HEK293 (cell line): ENCODE results near the gene SLC7A6.
A peak's percentile ranks its signal among the peaks of the same experiment; 100 is the strongest.

Source experiments
- CTCF ChIA-PET: fragments of 350-600 bp; formaldehyde crosslinking; extraction: SDS; loops from one replicate; lab custom pipeline; 2021; ENCODE audit warnings: antibody characterized with exemption; lab: Yijun Ruan, JAX
- POLR2A ChIA-PET: fragments of 300-600 bp; formaldehyde crosslinking; extraction: SDS; loops from one replicate; lab custom pipeline; 2020; ENCODE audit warnings: antibody characterized with exemption, inconsistent platforms; lab: Yijun Ruan, JAX
- H3K27ac ChIP-seq: fragments of 200-500 bp; sonication (Bioruptor generic); 2 replicates; pipeline ENCODE4 v1.5.1; 2014; ENCODE audit warnings: low read depth, low read length, control low read depth, inconsistent platforms; ENCODE audit errors: extremely low read depth
- H3K36me3 ChIP-seq, 2 experiments: fragments of 200-500 bp in 1 of 2; sonication (Bioruptor generic) in 1 of 2; 1 replicate in 1 of 2; 2 replicates in 1 of 2; pipeline ENCODE4 v1.5.1; 2014 to 2017; ENCODE audit warnings: inconsistent platforms in 2 of 2, low read length in 2 of 2; ENCODE audit not compliant: control insufficient read depth in 2 of 2, insufficient read depth in 1 of 2
- H3K4me1 ChIP-seq: fragments of 200-500 bp; sonication (Bioruptor generic); 2 replicates; pipeline ENCODE4 v1.5.1; 2014; ENCODE audit warnings: mild to moderate bottlenecking, low read length, inconsistent platforms; ENCODE audit not compliant: control insufficient read depth, insufficient read depth
- H3K4me3 ChIP-seq: 2 replicates; pipeline ENCODE4 v1.5.1; 2011; ENCODE audit warnings: low read depth, mild to moderate bottlenecking, control low read depth, low read length, moderate library complexity
- H3K9me3 ChIP-seq: fragments of 200-500 bp; sonication (Bioruptor generic); 2 replicates; pipeline ENCODE4 v1.5.1; 2014; ENCODE audit warnings: low read depth, low read length, inconsistent platforms; ENCODE audit not compliant: control insufficient read depth, insufficient read depth
- BCL11A ChIP-seq: fragments of 450-650 bp; formaldehyde crosslinking; IDR thresholded peaks from 2 replicates; pipeline ENCODE4 v1.5.1; 2016; ENCODE audit warnings: low read depth, missing biosample characterization, missing genetic modification characterization
- MZF1 ChIP-seq: fragments of 450-650 bp; formaldehyde crosslinking; IDR thresholded peaks from 2 replicates; pipeline ENCODE4 v1.5.1; 2017; ENCODE audit warnings: missing biosample characterization, missing genetic modification characterization, borderline replicate concordance
- OVOL3 ChIP-seq: fragments of 450-650 bp; formaldehyde crosslinking; IDR thresholded peaks from 2 replicates; pipeline ENCODE4 v1.5.1; 2016; ENCODE audit warnings: missing biosample characterization, missing genetic modification characterization
- RBAK ChIP-seq: fragments of 450-650 bp; formaldehyde crosslinking; IDR thresholded peaks from 2 replicates; pipeline ENCODE4 v1.5.1; 2016; ENCODE audit warnings: missing biosample characterization, missing genetic modification characterization
- SCRT1 ChIP-seq: fragments of 450-650 bp; formaldehyde crosslinking; IDR thresholded peaks from 2 replicates; pipeline ENCODE4 v1.5.1; 2016; ENCODE audit warnings: missing biosample characterization, missing genetic modification characterization, borderline replicate concordance
- SCRT2 ChIP-seq: fragments of 450-650 bp; formaldehyde crosslinking; IDR thresholded peaks from 2 replicates; pipeline ENCODE4 v1.5.1; 2016; ENCODE audit warnings: missing biosample characterization, missing genetic modification characterization
- ZNF10 ChIP-seq: fragments of 450-650 bp; formaldehyde crosslinking; IDR thresholded peaks from 2 replicates; pipeline ENCODE4 v1.5.1; 2017; ENCODE audit warnings: missing biosample characterization, missing genetic modification characterization
- ZNF112 ChIP-seq: fragments of 450-650 bp; formaldehyde crosslinking; IDR thresholded peaks from 2 replicates; pipeline ENCODE4 v1.5.0; 2017; ENCODE audit warnings: missing biosample characterization, missing genetic modification characterization
- ZNF16 ChIP-seq: fragments of 450-650 bp; formaldehyde crosslinking; IDR thresholded peaks from 2 replicates; pipeline ENCODE4 v1.5.1; 2016; ENCODE audit warnings: low read depth, missing biosample characterization, missing genetic modification characterization
- ZNF169 ChIP-seq: fragments of 450-650 bp; formaldehyde crosslinking; IDR thresholded peaks from 2 replicates; pipeline ENCODE4 v1.5.1; 2016; ENCODE audit warnings: missing biosample characterization, missing genetic modification characterization
- ZNF174 ChIP-seq: fragments of 450-650 bp; formaldehyde crosslinking; IDR thresholded peaks from 2 replicates; pipeline ENCODE4 v1.5.0; 2017; ENCODE audit warnings: missing biosample characterization, mild to moderate bottlenecking, missing genetic modification characterization
- ZNF274 ChIP-seq, 2 experiments: fragments of 200-500 bp in 1 of 2; fragments of 450-650 bp in 1 of 2; sonication (Bioruptor generic) in 1 of 2; formaldehyde crosslinking in 1 of 2; IDR thresholded peaks; 2 replicates each; pipeline versions ENCODE4 v1.5.1 to v1.6.1; 2014 to 2016; ENCODE audit warnings: borderline replicate concordance in 1 of 2, inconsistent platforms in 1 of 2, low read length in 1 of 2, missing biosample characterization in 1 of 2, missing genetic modification characterization in 1 of 2
- ZNF292 ChIP-seq: fragments of 450-650 bp; formaldehyde crosslinking; IDR thresholded peaks from 2 replicates; pipeline ENCODE4 v1.5.1; 2016; ENCODE audit warnings: low read depth, missing biosample characterization, missing genetic modification characterization, borderline replicate concordance
- ZNF302 ChIP-seq: fragments of 450-650 bp; formaldehyde crosslinking; IDR thresholded peaks from 2 replicates; pipeline ENCODE4 v1.5.1; 2016; ENCODE audit warnings: missing biosample characterization, missing genetic modification characterization, low read depth
- ZNF335 ChIP-seq: fragments of 450-650 bp; formaldehyde crosslinking; conservative IDR thresholded peaks from 2 replicates; pipeline ENCODE4 v1.5.1; 2016; ENCODE audit warnings: missing biosample characterization, missing genetic modification characterization
- ZNF404 ChIP-seq: fragments of 450-650 bp; formaldehyde crosslinking; IDR thresholded peaks from 2 replicates; pipeline ENCODE4 v1.5.1; 2017; ENCODE audit warnings: missing biosample characterization, missing genetic modification characterization
- ZNF433 ChIP-seq: fragments of 450-650 bp; formaldehyde crosslinking; IDR thresholded peaks from 2 replicates; pipeline ENCODE4 v1.5.1; 2016; ENCODE audit warnings: missing biosample characterization, missing genetic modification characterization, low read depth
- ZNF473 ChIP-seq: fragments of 450-650 bp; formaldehyde crosslinking; IDR thresholded peaks from 2 replicates; pipeline ENCODE4 v1.5.1; 2017; ENCODE audit warnings: missing biosample characterization, missing genetic modification characterization
- ZNF514 ChIP-seq: fragments of 450-650 bp; formaldehyde crosslinking; IDR thresholded peaks from 2 replicates; pipeline ENCODE4 v1.5.1; 2016; ENCODE audit warnings: missing biosample characterization, missing genetic modification characterization
- ZNF521 ChIP-seq: fragments of 450-650 bp; formaldehyde crosslinking; IDR thresholded peaks from 2 replicates; pipeline ENCODE4 v1.5.1; 2017; ENCODE audit warnings: missing biosample characterization, mild to moderate bottlenecking, missing genetic modification characterization
- ZNF624 ChIP-seq: fragments of 450-650 bp; formaldehyde crosslinking; IDR thresholded peaks from 2 replicates; pipeline ENCODE4 v1.5.1; 2017; ENCODE audit warnings: missing biosample characterization, missing genetic modification characterization
- ZNF701 ChIP-seq: fragments of 450-650 bp; formaldehyde crosslinking; IDR thresholded peaks from 2 replicates; pipeline ENCODE4 v1.5.1; 2016; ENCODE audit warnings: missing biosample characterization, missing genetic modification characterization
- ZNF747 ChIP-seq: fragments of 450-650 bp; formaldehyde crosslinking; IDR thresholded peaks from 2 replicates; pipeline ENCODE4 v1.5.1; 2016; ENCODE audit warnings: missing biosample characterization, missing genetic modification characterization
- ZNF768 ChIP-seq: fragments of 450-650 bp; formaldehyde crosslinking; IDR thresholded peaks from 2 replicates; pipeline ENCODE4 v1.5.1; 2018; ENCODE audit warnings: missing biosample characterization, mild to moderate bottlenecking, missing genetic modification characterization
- TF ChIP-seq, protein P1 (sequence below): fragments of 450-650 bp; formaldehyde crosslinking; IDR thresholded peaks from 2 replicates; pipeline ENCODE4 v1.5.1; 2016; ENCODE audit warnings: missing biosample characterization, missing genetic modification characterization
- TF ChIP-seq, protein P2 (sequence below): fragments of 450-650 bp; formaldehyde crosslinking; IDR thresholded peaks from 2 replicates; pipeline ENCODE4 v1.5.1; 2016; ENCODE audit warnings: missing biosample characterization, missing genetic modification characterization
- TF ChIP-seq, protein P3 (sequence below): fragments of 450-650 bp; formaldehyde crosslinking; IDR thresholded peaks from 2 replicates; pipeline ENCODE4 v1.5.1; 2017; ENCODE audit warnings: missing biosample characterization, missing genetic modification characterization
- TF ChIP-seq, protein P4 (sequence below): fragments of 450-650 bp; IDR thresholded peaks from 2 replicates; pipeline ENCODE4 v1.5.1; 2018; ENCODE audit warnings: missing biosample characterization, mild to moderate bottlenecking, missing genetic modification characterization

Gene SLC7A6

GRCh38 chr16:68313116-68313515, 48.8 kb downstream of the SLC7A6 start:
- TF ChIP-seq ZNF274 (IDR thresholded peaks at IDR 0.05; ENCODE audit: low read length) (no peak), ZNF274 (tag by site-specific recombination; IDR thresholded peaks at IDR 0.05; ENCODE audit: borderline replicate concordance) (no peak), ZNF768 (tag by site-specific recombination) (no peak), ZNF174 (tag by site-specific recombination) (no peak), ZNF112 (tag by site-specific recombination) (no peak), OVOL3 (tag by site-specific recombination) (no peak), ZNF169 (tag by site-specific recombination) (no peak), MZF1 (tag by site-specific recombination) (no peak), ZNF404 (tag by site-specific recombination) (no peak), RBAK (tag by site-specific recombination) (no peak), ZNF16 (tag by site-specific recombination) (no peak), ZNF701 (tag by site-specific recombination) (no peak), ZNF335 (tag by site-specific recombination) (no peak), ZNF747 (tag by site-specific recombination) (no peak), ZNF302 (tag by site-specific recombination) (no peak)
- TF ChIP-seq, protein P1, sequence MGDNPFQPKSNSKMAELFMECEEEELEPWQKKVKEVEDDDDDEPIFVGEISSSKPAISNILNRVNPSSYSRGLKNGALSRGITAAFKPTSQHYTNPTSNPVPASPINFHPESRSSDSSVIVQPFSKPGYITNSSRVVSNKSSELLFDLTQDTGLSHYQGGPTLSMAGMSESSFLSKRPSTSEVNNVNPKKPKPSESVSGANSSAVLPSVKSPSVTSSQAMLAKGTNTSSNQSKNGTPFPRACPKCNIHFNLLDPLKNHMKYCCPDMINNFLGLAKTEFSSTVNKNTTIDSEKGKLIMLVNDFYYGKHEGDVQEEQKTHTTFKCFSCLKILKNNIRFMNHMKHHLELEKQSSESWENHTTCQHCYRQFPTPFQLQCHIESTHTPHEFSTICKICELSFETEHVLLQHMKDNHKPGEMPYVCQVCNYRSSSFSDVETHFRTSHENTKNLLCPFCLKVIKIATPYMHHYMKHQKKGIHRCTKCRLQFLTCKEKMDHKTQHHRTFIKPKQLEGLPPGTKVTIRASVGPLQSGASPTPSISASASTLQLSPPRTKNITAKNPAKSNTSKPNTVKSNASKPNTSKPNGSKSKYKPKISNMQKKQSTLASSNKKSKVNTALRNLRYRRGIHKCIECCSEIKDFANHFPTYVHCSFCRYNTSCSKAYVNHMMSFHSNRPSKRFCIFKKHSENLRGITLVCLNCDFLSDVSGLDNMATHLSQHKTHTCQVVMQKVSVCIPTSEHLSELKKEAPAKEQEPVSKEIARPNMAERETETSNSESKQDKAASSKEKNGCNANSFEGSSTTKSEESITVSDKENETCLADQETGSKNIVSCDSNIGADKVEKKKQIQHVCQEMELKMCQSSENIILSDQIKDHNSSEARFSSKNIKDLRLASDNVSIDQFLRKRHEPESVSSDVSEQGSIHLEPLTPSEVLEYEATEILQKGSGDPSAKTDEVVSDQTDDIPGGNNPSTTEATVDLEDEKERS = no peak
- no peaks in the 10 kb centered on the region for H3K4me1 ChIP-seq
- ChIA-PET POLR2A (no interaction called here), CTCF (interaction anchor here (0.6 to 1.0 kb wide), 2 partner anchors 51 to 667 kb away, joined by 3 to 4 read pairs; no protein-coding TSS in a partner anchor)
- peaks cover 26 to 53% of the 10 kb centered on the region in 2 experiments; a peak in 2 of 3 replicates for H3K36me3 ChIP-seq
- H3K4me3 ChIP-seq = no peak overlapping the region
- no peak overlapping the region for H3K27ac ChIP-seq
- H3K9me3 ChIP-seq = no peaks in the 10 kb centered on the region

DNA sequence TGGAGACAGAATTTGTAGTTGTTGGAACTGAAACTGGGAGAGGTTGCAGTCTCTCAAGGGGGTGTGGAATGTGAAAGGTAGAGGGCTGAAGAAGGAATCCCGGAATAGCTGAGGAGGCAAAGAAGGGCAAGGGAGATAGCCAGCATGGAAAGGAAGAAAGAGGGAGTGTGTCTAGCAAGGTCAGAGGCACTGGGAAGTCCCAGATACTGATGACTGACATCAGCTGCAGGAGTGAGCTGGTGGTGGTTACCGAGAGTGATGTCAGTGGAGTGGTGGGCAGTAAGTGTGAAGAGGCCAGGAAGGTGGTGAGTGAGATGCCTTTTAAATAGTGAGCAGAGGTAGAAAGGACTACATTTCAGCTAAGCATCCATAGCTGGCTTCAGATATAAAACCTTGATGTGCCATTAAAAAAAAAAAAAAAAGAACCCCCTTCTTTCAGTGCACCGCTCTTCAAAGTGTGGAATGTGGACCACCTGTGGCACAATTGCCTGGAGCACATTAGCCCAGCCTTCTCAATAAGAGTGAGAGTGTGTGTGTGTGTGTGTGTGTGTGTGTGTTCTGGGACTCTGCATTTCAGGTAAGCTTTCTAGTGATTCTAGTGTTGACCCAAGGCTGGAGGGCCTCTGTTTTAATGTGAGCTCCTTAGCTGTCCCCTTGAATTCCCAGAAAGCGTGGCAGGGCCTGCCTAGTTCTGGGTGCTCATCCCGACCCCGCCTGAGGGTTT, 55.0 kb downstream of the SLC7A6 start:
- ChIA-PET POLR2A (interaction anchor here (0.6 to 0.9 kb wide), 3 partner anchors 9 to 65 kb away, joined by 3 to 9 read pairs (median 3); partner anchors contain the start of genes PRMT7, SLC7A6 and SLC7A6OS), CTCF (interaction anchor here (1.4 kb wide), 2 partner anchors 9 to 58 kb away, joined by 3 to 7 read pairs; no protein-coding TSS in a partner anchor)
- no peak overlapping the region for H3K4me3 ChIP-seq
- H3K36me3 ChIP-seq = peaks cover 28 to 72% of the 10 kb centered on the region in 2 experiments; a peak in 2 of 3 replicates
- H3K27ac ChIP-seq = no peak overlapping the region
- H3K9me3 ChIP-seq = no peaks in the 10 kb centered on the region
- TF ChIP-seq ZNF473 (tag by site-specific recombination) = no peak
- peak; percentile 63; the same call in 1 of the 2 replicates for TF ChIP-seq SCRT1 (tag by site-specific recombination)
- no peak for TF ChIP-seq ZNF292 (tag by site-specific recombination)
- TF ChIP-seq, protein P2, sequence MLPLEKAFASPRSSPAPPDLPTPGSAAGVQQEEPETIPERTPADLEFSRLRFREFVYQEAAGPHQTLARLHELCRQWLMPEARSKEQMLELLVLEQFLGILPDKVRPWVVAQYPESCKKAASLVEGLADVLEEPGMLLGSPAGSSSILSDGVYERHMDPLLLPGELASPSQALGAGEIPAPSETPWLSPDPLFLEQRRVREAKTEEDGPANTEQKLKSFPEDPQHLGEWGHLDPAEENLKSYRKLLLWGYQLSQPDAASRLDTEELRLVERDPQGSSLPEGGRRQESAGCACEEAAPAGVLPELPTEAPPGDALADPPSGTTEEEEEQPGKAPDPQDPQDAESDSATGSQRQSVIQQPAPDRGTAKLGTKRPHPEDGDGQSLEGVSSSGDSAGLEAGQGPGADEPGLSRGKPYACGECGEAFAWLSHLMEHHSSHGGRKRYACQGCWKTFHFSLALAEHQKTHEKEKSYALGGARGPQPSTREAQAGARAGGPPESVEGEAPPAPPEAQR = no peak
- no peak for TF ChIP-seq ZNF514 (tag by site-specific recombination)
- TF ChIP-seq ZNF521 = no peak
- TF ChIP-seq ZNF433 (tag by site-specific recombination) = no peak
- TF ChIP-seq ZNF624 (tag by site-specific recombination) = no peak
- TF ChIP-seq, protein P3, sequence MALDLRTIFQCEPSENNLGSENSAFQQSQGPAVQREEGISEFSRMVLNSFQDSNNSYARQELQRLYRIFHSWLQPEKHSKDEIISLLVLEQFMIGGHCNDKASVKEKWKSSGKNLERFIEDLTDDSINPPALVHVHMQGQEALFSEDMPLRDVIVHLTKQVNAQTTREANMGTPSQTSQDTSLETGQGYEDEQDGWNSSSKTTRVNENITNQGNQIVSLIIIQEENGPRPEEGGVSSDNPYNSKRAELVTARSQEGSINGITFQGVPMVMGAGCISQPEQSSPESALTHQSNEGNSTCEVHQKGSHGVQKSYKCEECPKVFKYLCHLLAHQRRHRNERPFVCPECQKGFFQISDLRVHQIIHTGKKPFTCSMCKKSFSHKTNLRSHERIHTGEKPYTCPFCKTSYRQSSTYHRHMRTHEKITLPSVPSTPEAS (tag by site-specific recombination) = 0 out of 2 replicates have a peak, but pooled peaks have one; percentile 12
- TF ChIP-seq SCRT2 (tag by site-specific recombination) = peak; percentile 72
- no peak for TF ChIP-seq BCL11A (tag by site-specific recombination)
- TF ChIP-seq, protein P4, sequence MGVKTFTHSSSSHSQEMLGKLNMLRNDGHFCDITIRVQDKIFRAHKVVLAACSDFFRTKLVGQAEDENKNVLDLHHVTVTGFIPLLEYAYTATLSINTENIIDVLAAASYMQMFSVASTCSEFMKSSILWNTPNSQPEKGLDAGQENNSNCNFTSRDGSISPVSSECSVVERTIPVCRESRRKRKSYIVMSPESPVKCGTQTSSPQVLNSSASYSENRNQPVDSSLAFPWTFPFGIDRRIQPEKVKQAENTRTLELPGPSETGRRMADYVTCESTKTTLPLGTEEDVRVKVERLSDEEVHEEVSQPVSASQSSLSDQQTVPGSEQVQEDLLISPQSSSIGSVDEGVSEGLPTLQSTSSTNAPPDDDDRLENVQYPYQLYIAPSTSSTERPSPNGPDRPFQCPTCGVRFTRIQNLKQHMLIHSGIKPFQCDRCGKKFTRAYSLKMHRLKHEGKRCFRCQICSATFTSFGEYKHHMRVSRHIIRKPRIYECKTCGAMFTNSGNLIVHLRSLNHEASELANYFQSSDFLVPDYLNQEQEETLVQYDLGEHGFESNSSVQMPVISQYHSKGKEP (tag by site-specific recombination) = no peak
- TF ChIP-seq ZNF10 (tag by site-specific recombination) = peak; percentile 72; the same call in 1 of the 2 replicates
- H3K4me1 ChIP-seq = no peaks in the 10 kb centered on the region
